ENCODE measurements around the gene TPT1.
A peak's percentile ranks its signal among the peaks of the same experiment; 100 is the strongest.

Gene TPT1

GRCh38 chr13:45339867-45340266, 1.1 kb downstream of the TPT1 start:
- Histone ChIP-seq H3K9ac (ENCODE audit: low read length) (peak overlapping the region; percentile 99), H3K4me3 (ENCODE audit: low read length) (peak overlapping the region; percentile 81), H3K4me1 (ENCODE audit: control insufficient read depth, insufficient read depth, low read length) (peaks cover 17% of the 10 kb centered on the region), H3K36me3 (ENCODE audit: control insufficient read depth, insufficient read depth, low read length) (peaks cover 21% of the 10 kb centered on the region), H3K9me3 (ENCODE audit: control insufficient read depth, low read length) (no peaks in the 10 kb centered on the region), H3K27me3 (ENCODE audit: control insufficient read depth, insufficient read depth, low read length) (no peaks in the 10 kb centered on the region)

GRCh38 chr13:45339399-45339798, 1.6 kb downstream of the TPT1 start:
- Histone ChIP-seq H3K9me3 (ENCODE audit: control insufficient read depth, low read length) (no peaks in the 10 kb centered on the region), H3K27me3 (ENCODE audit: control insufficient read depth, insufficient read depth, low read length) (no peaks in the 10 kb centered on the region), H3K4me3 (ENCODE audit: low read length) (no peak overlapping the region), H3K9ac (ENCODE audit: low read length) (no peak overlapping the region), H3K36me3 (ENCODE audit: control insufficient read depth, insufficient read depth, low read length) (peaks cover 21% of the 10 kb centered on the region), H3K4me1 (ENCODE audit: control insufficient read depth, insufficient read depth, low read length) (peaks cover 17% of the 10 kb centered on the region)

- Histone ChIP-seq H3K4me3 (ENCODE audit: low read length) (no peak overlapping the region), H3K27me3 (ENCODE audit: control insufficient read depth, insufficient read depth, low read length) (no peaks in the 10 kb centered on the region), H3K9ac (ENCODE audit: low read length) (peak overlapping the region; percentile 11), H3K4me1 (ENCODE audit: control insufficient read depth, insufficient read depth, low read length) (peaks cover 17% of the 10 kb centered on the region), H3K36me3 (ENCODE audit: control insufficient read depth, insufficient read depth, low read length) (peaks cover 21% of the 10 kb centered on the region), H3K9me3 (ENCODE audit: control insufficient read depth, low read length) (no peaks in the 10 kb centered on the region)
Observed at GRCh38 chr13:45337803-45338202, 3.2 kb downstream of the TPT1 start.

GRCh38 chr13:45337395-45337794, 3.6 kb downstream of the TPT1 start:
- H3K4me1 ChIP-seq (ENCODE audit: control insufficient read depth, insufficient read depth, low read length) = peaks cover 18% of the 10 kb centered on the region
- no peaks in the 10 kb centered on the region for H3K27me3 ChIP-seq (ENCODE audit: control insufficient read depth, insufficient read depth, low read length)
- H3K9me3 ChIP-seq (ENCODE audit: control insufficient read depth, low read length) = no peaks in the 10 kb centered on the region
- H3K9ac ChIP-seq (ENCODE audit: low read length) = no peak overlapping the region
- H3K4me3 ChIP-seq (ENCODE audit: low read length) = no peak overlapping the region
- H3K36me3 ChIP-seq (ENCODE audit: control insufficient read depth, insufficient read depth, low read length) = peaks cover 21% of the 10 kb centered on the region

GRCh38 chr13:45336025-45336800, 4.8 kb downstream of the TPT1 start:
- Histone ChIP-seq H3K36me3 (ENCODE audit: control insufficient read depth, insufficient read depth, low read length) (peaks cover 21% of the 10 kb centered on the region), H3K27me3 (ENCODE audit: control insufficient read depth, insufficient read depth, low read length) (no peaks in the 10 kb centered on the region), H3K4me3 (ENCODE audit: low read length) (no peak overlapping the region), H3K9me3 (ENCODE audit: control insufficient read depth, low read length) (no peaks in the 10 kb centered on the region), H3K9ac (ENCODE audit: low read length) (no peak overlapping the region), H3K4me1 (ENCODE audit: control insufficient read depth, insufficient read depth, low read length) (peaks cover 22% of the 10 kb centered on the region)

GRCh38 chr13:45335397-45336024, 5.5 kb downstream of the TPT1 start:
- peaks cover 22% of the 10 kb centered on the region for H3K4me1 ChIP-seq (ENCODE audit: control insufficient read depth, insufficient read depth, low read length)
- H3K4me3 ChIP-seq (ENCODE audit: low read length) = no peak overlapping the region
- H3K36me3 ChIP-seq (ENCODE audit: control insufficient read depth, insufficient read depth, low read length) = peaks cover 21% of the 10 kb centered on the region
- no peak overlapping the region for H3K9ac ChIP-seq (ENCODE audit: low read length)
- no peaks in the 10 kb centered on the region for H3K27me3 ChIP-seq (ENCODE audit: control insufficient read depth, insufficient read depth, low read length)
- no peaks in the 10 kb centered on the region for H3K9me3 ChIP-seq (ENCODE audit: control insufficient read depth, low read length)

- H3K27me3 ChIP-seq (ENCODE audit: control insufficient read depth, insufficient read depth, low read length) = no peaks in the 10 kb centered on the region
- H3K4me3 ChIP-seq (ENCODE audit: low read length) = no peak overlapping the region
- no peak overlapping the region for H3K9ac ChIP-seq (ENCODE audit: low read length)
- H3K9me3 ChIP-seq (ENCODE audit: control insufficient read depth, low read length) = no peaks in the 10 kb centered on the region
- peaks cover 21% of the 10 kb centered on the region for H3K4me1 ChIP-seq (ENCODE audit: control insufficient read depth, insufficient read depth, low read length)
- peaks cover 17% of the 10 kb centered on the region for H3K36me3 ChIP-seq (ENCODE audit: control insufficient read depth, insufficient read depth, low read length)
Observed at GRCh38 chr13:45333977-45334922, 6.7 kb downstream of the TPT1 start.

GRCh38 chr13:45333251-45333976, 7.6 kb downstream of the TPT1 start:
- no peak overlapping the region for H3K9ac ChIP-seq (ENCODE audit: low read length)
- H3K9me3 ChIP-seq (ENCODE audit: control insufficient read depth, low read length) = no peaks in the 10 kb centered on the region
- H3K4me1 ChIP-seq (ENCODE audit: control insufficient read depth, insufficient read depth, low read length) = peaks cover 12% of the 10 kb centered on the region
- no peaks in the 10 kb centered on the region for H3K27me3 ChIP-seq (ENCODE audit: control insufficient read depth, insufficient read depth, low read length)
- no peak overlapping the region for H3K4me3 ChIP-seq (ENCODE audit: low read length)
- peaks cover 12% of the 10 kb centered on the region for H3K36me3 ChIP-seq (ENCODE audit: control insufficient read depth, insufficient read depth, low read length)

GRCh38 chr13:45332831-45333219, 8.2 kb downstream of the TPT1 start:
- Histone ChIP-seq H3K9me3 (ENCODE audit: control insufficient read depth, low read length) (no peaks in the 10 kb centered on the region), H3K4me1 (ENCODE audit: control insufficient read depth, insufficient read depth, low read length) (peaks cover 7% of the 10 kb centered on the region)

GRCh38 chr13:45332036-45332830, 8.8 kb downstream of the TPT1 start:
- Histone ChIP-seq H3K4me3 (ENCODE audit: low read length) (no peak overlapping the region), H3K9ac (ENCODE audit: low read length) (no peak overlapping the region), H3K27me3 (ENCODE audit: control insufficient read depth, insufficient read depth, low read length) (no peaks in the 10 kb centered on the region), H3K36me3 (ENCODE audit: control insufficient read depth, insufficient read depth, low read length) (peaks cover 6% of the 10 kb centered on the region), H3K4me1 (ENCODE audit: control insufficient read depth, insufficient read depth, low read length) (peaks cover 5% of the 10 kb centered on the region), H3K9me3 (ENCODE audit: control insufficient read depth, low read length) (no peaks in the 10 kb centered on the region)

More at GRCh38 chr13:45332831-45333219, 8.2 kb downstream of the TPT1 start:
- H3K4me3 ChIP-seq (ENCODE audit: low read length) = no peak overlapping the region
- H3K9ac ChIP-seq (ENCODE audit: low read length) = no peak overlapping the region
- peaks cover 8% of the 10 kb centered on the region for H3K36me3 ChIP-seq (ENCODE audit: control insufficient read depth, insufficient read depth, low read length)
- H3K27me3 ChIP-seq (ENCODE audit: control insufficient read depth, insufficient read depth, low read length) = no peaks in the 10 kb centered on the region

GRCh38 chr13:45331692-45332035, 9.3 kb downstream of the TPT1 start:
- H3K4me3 ChIP-seq (ENCODE audit: low read length) = no peak overlapping the region
- H3K9me3 ChIP-seq (ENCODE audit: control insufficient read depth, low read length) = no peaks in the 10 kb centered on the region
- H3K4me1 ChIP-seq (ENCODE audit: control insufficient read depth, insufficient read depth, low read length) = peaks cover 5% of the 10 kb centered on the region
- no peaks in the 10 kb centered on the region for H3K27me3 ChIP-seq (ENCODE audit: control insufficient read depth, insufficient read depth, low read length)
- no peak overlapping the region for H3K9ac ChIP-seq (ENCODE audit: low read length)
- peaks cover 6% of the 10 kb centered on the region for H3K36me3 ChIP-seq (ENCODE audit: control insufficient read depth, insufficient read depth, low read length)

Measured in mucosa of stomach (tissue), 1 donor.